Stimulated activated CD8-positive, alpha-beta memory T cell treated with anti-CD3 and anti-CD28 coated beads, Interleukin-12 subunit alpha, Interleukin-12 subunit beta, amount 100 ng/mL, for 4 hours (primary cell): ENCODE results near the gene TH.

Experiments
- DNase-seq: peaks from one replicate; pipeline ENCODE4 v3.0.0-alpha.2; 2020; ENCODE audit warnings: low read depth

The TH gene

GRCh38 chr11:2159536-2160413 is 11.8 kb downstream of the TH start:
- no peak for DNase-seq

- DNase-seq, result no peak
Observed at GRCh38 chr11:2158966-2159365, 12.6 kb downstream of the TH start.

GRCh38 chr11:2158296-2158737 is 13.3 kb downstream of the TH start:
- no peak for DNase-seq

GRCh38 chr11:2157294-2158040 is 14.1 kb downstream of the TH start:
- DNase-seq, result no peak

DNA sequence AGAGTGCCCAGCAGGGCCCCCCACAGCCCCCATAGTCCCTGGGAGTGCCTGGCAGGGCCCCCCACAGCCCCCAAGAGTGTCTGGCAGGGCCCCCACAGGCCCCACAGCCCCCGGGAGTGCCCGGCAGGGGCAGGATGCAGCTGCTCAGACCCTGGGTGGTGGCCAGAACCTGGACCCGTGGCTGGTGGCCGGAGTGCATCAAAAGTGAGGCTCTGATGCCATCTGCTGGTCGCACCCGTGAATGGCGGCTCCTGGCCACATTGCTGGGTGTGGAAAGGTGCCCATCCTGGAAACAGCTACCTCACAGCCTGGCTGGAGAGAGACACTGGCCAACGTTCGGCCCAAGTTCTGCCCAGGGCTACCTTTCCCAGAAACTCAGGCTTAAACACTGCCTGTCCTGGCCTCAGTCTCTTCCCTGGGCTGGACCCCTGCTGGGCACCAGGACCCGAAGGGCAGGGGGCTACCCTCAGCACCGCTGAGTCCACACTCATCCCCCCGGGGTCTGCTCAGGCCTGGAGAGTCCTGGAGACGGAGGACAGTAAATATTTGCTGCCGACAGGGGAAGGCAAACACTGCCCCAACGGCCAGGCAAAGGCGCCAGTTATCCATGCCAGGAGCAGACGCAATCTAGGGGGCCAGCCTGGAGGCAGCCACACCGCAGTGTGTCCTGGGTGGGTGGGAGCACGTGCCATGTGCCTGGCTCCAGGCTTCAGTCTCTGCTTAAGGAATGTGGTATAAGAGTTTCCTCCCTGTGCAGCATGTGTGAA is 15.0 kb downstream of the TH start:
- DNase-seq, result no peak

DNA sequence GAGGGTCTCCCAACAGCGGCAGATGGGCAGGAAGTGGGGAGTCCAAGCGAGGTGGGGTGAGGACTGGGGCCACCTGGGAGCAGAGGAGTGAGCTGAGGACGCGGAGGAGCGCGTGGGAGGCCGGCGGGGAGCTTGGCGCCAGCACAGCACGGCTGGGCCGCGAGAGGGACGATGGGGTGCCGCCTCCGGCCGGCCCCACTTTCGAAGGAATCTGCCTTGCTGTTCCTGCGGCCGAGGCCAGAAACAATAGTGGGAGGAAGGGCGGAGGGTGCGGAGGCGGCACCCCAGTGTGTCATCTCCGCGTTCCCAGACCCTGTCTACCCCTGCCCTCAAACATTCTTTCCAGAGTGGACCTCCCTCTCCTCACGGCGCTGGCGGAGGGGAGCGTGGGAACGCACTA is 16.1 kb downstream of the TH start:
- DNase-seq, result no peak

GRCh38 chr11:2154889-2155288 is 16.7 kb downstream of the TH start:
- DNase-seq, result no peak

GRCh38 chr11:2154195-2154585 is 17.4 kb downstream of the TH start:
- DNase-seq, result no peak

DNA sequence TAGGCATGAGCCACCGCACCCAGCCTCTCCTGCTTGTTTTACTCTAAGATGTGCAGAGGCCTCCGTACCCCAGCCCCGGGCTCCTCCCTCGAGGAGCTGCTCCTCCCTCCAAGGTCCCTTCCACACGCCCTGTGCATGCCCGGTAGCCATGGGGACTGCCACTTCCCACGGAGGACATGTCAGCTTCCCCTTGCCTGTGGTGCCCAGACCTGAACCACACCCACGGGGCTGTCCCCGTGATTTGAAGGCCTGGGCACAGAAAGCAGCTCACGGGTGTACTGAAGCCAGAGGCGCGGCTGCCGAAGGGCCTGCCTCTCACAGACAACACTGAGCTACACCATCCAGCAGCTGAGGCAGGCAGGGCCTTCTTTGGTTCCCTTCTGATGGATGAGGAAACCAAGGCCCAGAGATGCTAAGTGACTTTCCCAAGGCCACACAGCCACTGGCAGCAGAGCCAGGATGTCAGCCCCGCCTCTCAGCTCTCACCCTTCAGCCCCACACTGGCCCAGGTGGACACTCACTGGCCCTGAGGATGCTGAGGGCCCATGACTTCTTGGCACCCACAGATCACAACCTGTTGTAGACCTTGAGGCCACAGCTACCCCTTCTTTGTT is 17.9 kb downstream of the TH start:
- DNase-seq, result no peak

DNA sequence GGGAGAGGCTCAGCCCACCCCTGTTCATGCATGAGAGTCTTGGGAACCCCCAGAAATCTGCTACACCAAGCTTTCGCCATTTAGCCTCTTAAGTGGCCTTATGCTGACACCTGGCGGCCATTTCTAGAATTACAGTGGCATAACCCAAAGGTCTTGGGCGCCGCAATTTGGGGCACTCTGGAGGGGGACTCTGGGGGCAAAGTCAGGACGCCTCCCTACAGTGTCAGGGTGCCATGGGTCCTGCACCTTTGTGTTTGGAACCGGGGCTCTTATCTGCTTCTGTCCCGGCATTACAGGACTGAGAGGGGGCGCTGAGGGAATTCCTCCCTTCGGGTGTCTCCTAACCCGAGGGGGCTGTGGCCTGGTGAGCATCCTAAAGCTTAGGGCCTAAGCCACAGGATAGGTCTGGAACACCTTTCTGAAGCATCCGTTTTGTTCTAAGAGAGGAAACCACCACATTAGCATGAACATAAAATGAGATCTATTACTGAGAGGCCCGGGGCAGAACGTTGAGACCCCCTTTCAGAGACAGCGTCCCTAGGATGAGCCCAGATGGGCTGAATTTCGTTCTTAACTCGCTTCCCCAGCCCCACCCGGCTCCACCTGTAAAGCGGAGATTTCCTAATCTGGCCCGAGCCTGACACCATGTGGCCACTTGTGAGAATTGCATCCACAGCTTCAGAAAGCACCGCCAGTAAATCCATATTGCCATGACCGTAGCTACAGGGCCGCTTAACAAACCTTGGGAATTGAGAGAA is 19.9 kb downstream of the TH start:
- DNase-seq, result peak; percentile 55

DNA sequence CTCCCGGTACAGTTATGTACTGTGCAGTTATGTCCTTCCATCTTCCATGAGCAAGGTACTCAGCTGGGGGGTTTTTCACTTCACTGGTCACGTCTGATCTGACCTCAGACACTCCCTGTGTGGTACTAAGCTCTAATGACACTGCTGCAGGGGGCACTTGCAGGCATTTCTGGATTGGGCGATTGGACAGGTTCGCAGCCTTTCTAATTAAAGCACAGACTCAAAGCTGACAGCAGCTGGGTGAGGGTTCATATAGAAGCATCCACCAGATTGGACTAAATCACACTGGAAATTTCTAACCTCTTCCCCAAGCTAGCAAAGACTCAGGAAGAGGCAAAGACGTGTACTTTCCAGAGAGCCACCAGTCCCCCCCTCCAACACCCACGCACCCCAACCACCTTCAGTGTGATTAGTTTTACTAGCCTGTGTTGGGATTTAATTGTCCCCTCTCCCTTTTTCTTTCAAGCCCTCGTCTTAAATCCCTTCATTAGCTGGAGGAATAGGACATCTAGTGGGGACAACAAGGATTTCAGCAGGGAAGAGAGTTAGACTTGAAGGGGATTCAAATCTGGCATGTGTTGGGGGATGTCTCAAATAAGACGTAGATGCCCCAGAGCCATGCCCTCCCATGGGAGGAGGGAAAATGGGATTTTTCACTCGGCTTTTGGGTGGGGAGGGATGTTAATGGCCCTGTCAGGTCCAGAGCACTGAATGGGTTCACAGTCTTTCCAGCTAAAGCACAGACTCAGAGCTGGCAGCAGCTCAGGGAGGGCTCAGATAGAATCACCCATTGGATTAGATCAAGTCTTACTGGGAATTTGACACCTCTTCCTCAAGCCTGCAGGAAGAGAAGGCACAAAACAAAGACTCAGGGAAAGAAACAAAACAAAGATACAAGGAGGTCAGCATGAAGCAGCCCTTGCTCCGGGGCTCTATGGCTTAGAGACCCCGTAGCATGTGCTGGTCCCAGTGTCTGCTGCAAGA is 21.5 kb downstream of the TH start:
- no peak for DNase-seq

- no peak for DNase-seq
Observed at GRCh38 chr11:2149460-2149859, 22.2 kb downstream of the TH start.

DNA sequence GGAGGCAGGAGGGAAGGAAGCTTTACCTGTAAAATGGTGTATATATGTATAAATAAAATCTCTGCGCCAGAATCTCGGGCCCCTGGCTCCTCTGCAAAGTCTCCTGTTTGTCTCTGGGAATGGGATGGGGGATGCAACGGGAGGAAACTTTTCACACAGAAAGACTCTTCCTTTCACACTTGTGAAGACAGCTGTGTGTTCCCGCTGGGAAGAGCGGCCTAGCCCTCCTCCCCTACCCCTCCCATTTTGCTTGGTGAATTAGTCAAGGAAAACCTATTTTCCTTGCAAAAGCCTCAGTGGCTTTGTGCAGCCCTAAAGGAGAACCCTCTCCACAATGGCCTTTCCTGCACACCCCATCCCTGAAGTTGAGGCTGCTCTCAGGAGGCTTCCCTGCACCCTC is 23.0 kb downstream of the TH start:
- no peak for DNase-seq

DNA sequence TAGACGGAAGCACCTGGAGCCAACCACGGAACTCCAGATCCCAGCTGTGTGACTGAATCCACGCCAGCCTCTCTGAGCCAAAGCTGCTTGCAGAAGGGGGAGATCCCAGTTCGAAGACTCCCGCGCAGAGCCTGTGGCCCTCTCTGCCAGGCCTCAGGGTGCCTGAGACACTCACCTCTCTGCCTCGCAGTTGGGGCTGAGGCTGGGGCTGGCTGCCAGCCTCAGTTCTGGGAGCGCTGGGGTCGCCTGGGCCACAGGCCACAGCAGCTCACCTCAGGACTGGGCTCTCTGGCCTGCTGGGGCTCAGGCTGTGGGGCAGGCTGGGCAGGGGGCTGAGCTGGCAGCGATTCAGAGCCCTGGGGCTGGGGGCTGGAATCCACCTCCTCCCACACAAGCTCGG is 24.2 kb downstream of the TH start:
- no peak for DNase-seq

- no peak for DNase-seq
Observed at GRCh38 chr11:2146051-2146450, 25.6 kb downstream of the TH start.

- DNase-seq, result no peak
Observed at GRCh38 chr11:2144544-2145248, 26.9 kb downstream of the TH start.

- no peak for DNase-seq
Observed at GRCh38 chr11:2143799-2144543, 27.6 kb downstream of the TH start.

DNA sequence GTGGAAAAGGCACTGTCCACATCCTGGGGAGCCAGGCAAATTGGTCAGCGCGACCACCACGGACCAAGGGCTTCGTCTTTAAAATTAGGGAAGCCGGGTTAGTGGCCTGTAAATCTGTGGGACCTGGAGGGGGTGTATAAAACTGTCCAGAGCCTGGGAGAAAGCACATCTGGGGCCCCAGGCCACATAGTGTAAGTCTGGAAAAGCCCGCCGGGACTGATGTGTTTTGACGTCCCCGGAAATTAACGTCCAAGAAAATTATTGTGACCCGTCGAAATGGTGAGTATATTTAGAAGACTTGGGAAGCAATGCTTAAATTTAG is 28.2 kb downstream of the TH start:
- no peak for DNase-seq

DNA sequence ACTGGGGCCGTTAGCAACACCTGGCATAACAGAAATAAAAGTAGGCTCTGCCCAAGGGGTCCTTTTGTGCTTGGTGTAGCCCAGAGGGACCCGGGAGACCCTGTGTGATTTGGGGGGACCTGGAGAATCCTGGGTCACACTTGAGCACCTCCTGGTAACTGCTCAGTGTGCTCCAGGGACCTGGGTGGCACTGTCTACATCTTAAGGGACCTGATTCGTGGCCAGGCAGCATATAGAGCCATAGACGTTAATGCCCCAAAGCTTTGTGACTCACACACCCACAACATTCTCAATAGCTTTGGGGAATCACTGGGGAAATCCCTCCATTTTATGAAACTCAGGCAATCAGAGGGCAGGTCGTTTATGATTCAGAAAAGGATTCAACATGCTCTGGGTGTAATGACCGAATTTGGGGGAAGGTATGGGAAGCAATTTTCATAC is 28.8 kb downstream of the TH start:
- no peak for DNase-seq
